Measurements from ENCODE around the gene RRP9.

DNA sequence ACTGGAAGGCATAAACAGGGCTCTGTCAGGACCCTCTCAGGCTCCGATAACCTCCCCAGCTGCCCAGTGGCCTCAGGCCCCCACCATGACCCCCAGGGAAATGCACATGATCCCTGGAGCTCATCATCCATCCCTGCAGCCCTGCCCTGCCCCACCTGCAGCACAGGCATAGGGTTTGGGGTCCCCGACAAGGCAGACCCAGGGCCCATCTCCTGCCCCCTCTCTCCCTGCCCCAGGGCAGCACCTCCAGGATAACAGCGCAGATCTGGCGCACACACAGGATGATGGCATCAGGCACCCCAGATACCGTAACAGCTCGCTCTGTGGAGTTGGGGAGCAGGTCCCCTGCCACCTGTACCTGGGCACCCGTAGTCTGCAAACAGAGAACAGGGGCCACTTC lies 17.9 kb upstream of the RRP9 start:
- TF ChIP-seq, protein P1, sequence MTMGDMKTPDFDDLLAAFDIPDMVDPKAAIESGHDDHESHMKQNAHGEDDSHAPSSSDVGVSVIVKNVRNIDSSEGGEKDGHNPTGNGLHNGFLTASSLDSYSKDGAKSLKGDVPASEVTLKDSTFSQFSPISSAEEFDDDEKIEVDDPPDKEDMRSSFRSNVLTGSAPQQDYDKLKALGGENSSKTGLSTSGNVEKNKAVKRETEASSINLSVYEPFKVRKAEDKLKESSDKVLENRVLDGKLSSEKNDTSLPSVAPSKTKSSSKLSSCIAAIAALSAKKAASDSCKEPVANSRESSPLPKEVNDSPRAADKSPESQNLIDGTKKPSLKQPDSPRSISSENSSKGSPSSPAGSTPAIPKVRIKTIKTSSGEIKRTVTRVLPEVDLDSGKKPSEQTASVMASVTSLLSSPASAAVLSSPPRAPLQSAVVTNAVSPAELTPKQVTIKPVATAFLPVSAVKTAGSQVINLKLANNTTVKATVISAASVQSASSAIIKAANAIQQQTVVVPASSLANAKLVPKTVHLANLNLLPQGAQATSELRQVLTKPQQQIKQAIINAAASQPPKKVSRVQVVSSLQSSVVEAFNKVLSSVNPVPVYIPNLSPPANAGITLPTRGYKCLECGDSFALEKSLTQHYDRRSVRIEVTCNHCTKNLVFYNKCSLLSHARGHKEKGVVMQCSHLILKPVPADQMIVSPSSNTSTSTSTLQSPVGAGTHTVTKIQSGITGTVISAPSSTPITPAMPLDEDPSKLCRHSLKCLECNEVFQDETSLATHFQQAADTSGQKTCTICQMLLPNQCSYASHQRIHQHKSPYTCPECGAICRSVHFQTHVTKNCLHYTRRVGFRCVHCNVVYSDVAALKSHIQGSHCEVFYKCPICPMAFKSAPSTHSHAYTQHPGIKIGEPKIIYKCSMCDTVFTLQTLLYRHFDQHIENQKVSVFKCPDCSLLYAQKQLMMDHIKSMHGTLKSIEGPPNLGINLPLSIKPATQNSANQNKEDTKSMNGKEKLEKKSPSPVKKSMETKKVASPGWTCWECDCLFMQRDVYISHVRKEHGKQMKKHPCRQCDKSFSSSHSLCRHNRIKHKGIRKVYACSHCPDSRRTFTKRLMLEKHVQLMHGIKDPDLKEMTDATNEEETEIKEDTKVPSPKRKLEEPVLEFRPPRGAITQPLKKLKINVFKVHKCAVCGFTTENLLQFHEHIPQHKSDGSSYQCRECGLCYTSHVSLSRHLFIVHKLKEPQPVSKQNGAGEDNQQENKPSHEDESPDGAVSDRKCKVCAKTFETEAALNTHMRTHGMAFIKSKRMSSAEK (CRISPR knock-in tag; IDR thresholded peaks at IDR 0.05; ENCODE audit: borderline replicate concordance): no peak
- no peak for TF ChIP-seq ATF1 (CRISPR knock-in tag; IDR thresholded peaks at IDR 0.05)
- TF ChIP-seq, protein P2, sequence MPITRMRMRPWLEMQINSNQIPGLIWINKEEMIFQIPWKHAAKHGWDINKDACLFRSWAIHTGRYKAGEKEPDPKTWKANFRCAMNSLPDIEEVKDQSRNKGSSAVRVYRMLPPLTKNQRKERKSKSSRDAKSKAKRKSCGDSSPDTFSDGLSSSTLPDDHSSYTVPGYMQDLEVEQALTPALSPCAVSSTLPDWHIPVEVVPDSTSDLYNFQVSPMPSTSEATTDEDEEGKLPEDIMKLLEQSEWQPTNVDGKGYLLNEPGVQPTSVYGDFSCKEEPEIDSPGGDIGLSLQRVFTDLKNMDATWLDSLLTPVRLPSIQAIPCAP (CRISPR knock-in tag; IDR thresholded peaks at IDR 0.05): no peak
- no peak for TF ChIP-seq ZNF232 (CRISPR knock-in tag; IDR thresholded peaks at IDR 0.05)

Data from WTC11 (cell line).